D721Med (cell line): ENCODE results near the gene PTPRC.
A peak's percentile ranks its signal among the peaks of the same experiment; 100 is the strongest.

Experiments
- DNase-seq: peaks from one replicate; pipeline ENCODE4 v3.0.0; 2011; ENCODE audit warnings: low spot score; ENCODE audit not compliant: insufficient read length
- FAIRE-seq: peaks from 2 replicates; lab custom pipeline; 2011; peaks lifted over from hg19 to GRCh38; lab: Jason Lieb, UNC
- TF ChIP-seq, protein P1 (sequence below): IDR thresholded peaks from 2 replicates; pipeline ENCODE4 v1.5.1; 2012; ENCODE audit warnings: mild to moderate bottlenecking, control low read depth; ENCODE audit not compliant: insufficient read depth; ENCODE audit errors: missing control alignments

Gene PTPRC

GRCh38 chr1:198637157-198637556, 1.7 kb upstream of the PTPRC start:
- FAIRE-seq (no peak), DNase-seq (no peak)
- TF ChIP-seq, protein P1, sequence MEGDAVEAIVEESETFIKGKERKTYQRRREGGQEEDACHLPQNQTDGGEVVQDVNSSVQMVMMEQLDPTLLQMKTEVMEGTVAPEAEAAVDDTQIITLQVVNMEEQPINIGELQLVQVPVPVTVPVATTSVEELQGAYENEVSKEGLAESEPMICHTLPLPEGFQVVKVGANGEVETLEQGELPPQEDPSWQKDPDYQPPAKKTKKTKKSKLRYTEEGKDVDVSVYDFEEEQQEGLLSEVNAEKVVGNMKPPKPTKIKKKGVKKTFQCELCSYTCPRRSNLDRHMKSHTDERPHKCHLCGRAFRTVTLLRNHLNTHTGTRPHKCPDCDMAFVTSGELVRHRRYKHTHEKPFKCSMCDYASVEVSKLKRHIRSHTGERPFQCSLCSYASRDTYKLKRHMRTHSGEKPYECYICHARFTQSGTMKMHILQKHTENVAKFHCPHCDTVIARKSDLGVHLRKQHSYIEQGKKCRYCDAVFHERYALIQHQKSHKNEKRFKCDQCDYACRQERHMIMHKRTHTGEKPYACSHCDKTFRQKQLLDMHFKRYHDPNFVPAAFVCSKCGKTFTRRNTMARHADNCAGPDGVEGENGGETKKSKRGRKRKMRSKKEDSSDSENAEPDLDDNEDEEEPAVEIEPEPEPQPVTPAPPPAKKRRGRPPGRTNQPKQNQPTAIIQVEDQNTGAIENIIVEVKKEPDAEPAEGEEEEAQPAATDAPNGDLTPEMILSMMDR: no peak

DNA sequence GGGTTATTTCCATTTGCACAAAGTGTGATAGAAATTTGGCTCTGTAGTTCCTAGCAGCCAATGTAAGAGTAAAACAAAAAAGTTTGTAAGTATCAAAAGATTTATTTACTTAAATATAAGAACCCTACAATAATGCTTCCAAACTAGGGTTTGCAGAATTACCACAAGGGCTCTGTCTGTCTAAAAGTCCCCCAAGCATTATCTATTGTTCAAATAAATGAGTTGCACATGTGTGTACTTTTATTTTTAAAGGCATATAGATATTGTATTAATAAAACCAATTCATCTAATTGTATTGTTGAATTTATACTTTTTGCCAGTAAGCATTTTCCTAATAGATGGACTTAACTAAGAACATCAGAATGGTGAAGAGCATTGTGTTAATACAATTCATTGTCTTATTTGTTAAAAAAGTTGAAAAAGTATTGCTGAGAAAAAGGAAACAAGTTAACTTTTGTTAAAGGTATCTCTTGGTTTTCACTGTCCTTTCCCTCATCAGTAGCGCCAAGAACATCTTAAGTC, 863 bp upstream of the PTPRC start:
- FAIRE-seq (peak; percentile 76), DNase-seq (no peak)
- TF ChIP-seq, protein P1: no peak

GRCh38 chr1:198638441-198638840, 399 bp upstream of the PTPRC start:
- FAIRE-seq: no peak
- TF ChIP-seq, protein P1: no peak
- no peak for DNase-seq

GRCh38 chr1:198639671-198640143, 867 bp downstream of the PTPRC start:
- DNase-seq (no peak), FAIRE-seq (no peak)
- TF ChIP-seq, protein P1: no peak

DNA sequence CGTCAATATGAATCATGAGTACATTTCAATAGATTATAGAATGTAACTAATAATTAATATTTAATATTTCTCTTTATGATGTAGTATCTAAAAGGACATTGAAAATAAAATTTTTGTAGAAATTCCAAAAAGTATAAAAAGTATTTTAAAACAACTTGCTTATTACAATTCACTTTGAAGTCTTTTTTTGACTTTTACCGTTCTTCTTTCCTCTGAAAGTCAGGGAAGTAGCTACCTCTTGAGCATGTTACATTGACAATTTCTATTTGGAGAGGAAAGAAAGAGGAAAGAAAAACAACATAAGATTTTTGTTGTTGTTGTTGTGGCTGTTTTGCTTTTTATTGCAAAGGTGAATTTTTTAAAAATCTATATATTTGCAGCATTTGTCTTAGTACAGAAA, 1.3 kb downstream of the PTPRC start:
- DNase-seq: no peak
- TF ChIP-seq, protein P1: no peak
- peak; percentile 21 for FAIRE-seq

DNA sequence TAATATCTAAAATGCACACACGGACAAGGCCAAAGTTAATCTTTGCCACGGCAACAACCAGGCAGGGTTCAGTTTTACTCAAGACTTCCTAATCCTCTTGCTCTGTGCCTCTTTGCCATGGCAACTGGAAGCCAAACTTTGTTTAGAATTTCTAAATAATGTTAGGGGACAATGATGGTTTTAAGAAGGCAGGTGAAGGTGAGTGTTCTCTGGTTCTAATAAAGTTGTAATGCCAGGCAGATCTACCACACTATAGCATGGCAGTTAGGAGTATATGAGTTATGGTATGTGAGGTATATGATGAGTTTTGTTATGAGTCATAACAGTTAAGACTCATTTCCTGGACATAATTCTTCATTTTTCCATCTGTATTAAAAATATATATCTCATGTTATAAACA, 2.7 kb downstream of the PTPRC start:
- no peak for FAIRE-seq
- TF ChIP-seq, protein P1: no peak
- DNase-seq: no peak

DNA sequence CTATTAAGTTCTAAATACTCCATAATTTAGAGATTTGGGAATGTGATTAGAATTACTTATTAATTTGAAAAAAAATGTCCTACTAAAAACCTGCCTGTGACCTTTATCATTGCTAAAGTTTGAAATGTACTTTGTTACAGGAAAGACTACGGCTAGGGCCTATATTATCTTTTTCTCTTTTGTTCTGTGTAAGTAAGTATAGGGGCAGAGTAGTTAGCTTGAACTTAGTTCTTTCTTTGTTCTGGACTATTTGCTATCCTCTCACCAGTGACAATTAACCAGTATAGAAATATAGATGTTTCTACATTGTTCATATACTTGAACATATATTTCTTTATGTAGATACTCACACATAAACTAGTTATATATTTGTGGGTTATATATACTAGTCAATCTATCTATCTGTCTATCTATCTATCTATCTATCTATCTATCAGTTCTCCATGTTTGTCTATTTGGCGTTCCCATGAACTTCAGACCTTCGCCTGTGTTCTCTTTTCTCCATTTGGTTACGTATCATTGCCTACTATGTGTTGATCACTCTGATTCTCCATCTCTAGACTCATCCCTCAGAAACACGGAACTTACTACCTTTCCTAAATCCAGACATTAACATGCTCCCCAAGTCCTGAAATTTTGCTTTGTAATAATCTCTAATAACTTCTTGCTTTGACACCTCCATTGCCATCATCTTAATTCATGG, 3.3 kb downstream of the PTPRC start:
- no peak for FAIRE-seq
- TF ChIP-seq, protein P1: no peak
- no peak for DNase-seq
